ENCODE results near the gene MED12L. TPM values are rescaled to one million over a fixed set of nuclear protein-coding genes. Genes with fewer than 3 reads are reported as not detected.

Gene MED12L
- total RNA-seq, 2 donors from 2014 or later, result 15.5 to 28.9 TPM

- H3K36me3 Mint-ChIP-seq (ENCODE audit: low read depth), result peaks cover 23% of the 10 kb centered on the region
- DNase-seq, result no peak
- H3K27me3 Mint-ChIP-seq (ENCODE audit: insufficient read depth), result no peaks in the 10 kb centered on the region
- peaks cover 2% of the 10 kb centered on the region for H3K4me1 Mint-ChIP-seq
- Histone ChIP-seq H3K27ac (ENCODE audit: low read depth, low read length) (no peak overlapping the region), H3K9me3 (ENCODE audit: control insufficient read depth, low read length) (no peaks in the 10 kb centered on the region), H3K36me3 (ENCODE audit: control insufficient read depth, insufficient read depth, low read length) (no peaks in the 10 kb centered on the region), H3K4me1 (ENCODE audit: control insufficient read depth, insufficient read depth, low read length) (no peaks in the 10 kb centered on the region), H3K27me3 (ENCODE audit: control insufficient read depth, insufficient read depth, low read length, poor library complexity, severe bottlenecking) (no peaks in the 10 kb centered on the region), H3K9ac (ENCODE audit: extremely low read depth, low read length, poor library complexity, severe bottlenecking) (no peak overlapping the region), H3K4me3 (ENCODE audit: low read length) (no peak overlapping the region)
- no peak overlapping the region for H3K4me3 Mint-ChIP-seq
- H3K27ac Mint-ChIP-seq, result no peak overlapping the region
- 75 to 92% methylated on average over 2 to 3 of the region's 3 CpGs for WGBS, 2 experiments (ENCODE audit: insufficient coverage in 1 of 2, insufficient read length in 1 of 2)
- H3K9me3 Mint-ChIP-seq, result peaks cover 16% of the 10 kb centered on the region
- no peak for TF ChIP-seq CTCF (conservative IDR thresholded peaks at IDR 0.05)
Observed at GRCh38 chr3:151133175-151133574, 47.7 kb downstream of the MED12L start.

- 90 to 93% methylated on average over 6 to 8 of the region's 8 CpGs for WGBS, 2 experiments (ENCODE audit: insufficient coverage in 1 of 2, insufficient read length in 1 of 2)
- no peaks in the 10 kb centered on the region for H3K36me3 ChIP-seq (ENCODE audit: control insufficient read depth, insufficient read depth, low read length)
- H3K4me1 ChIP-seq (ENCODE audit: control insufficient read depth, insufficient read depth, low read length), result no peaks in the 10 kb centered on the region
- peaks cover 20% of the 10 kb centered on the region for H3K9me3 Mint-ChIP-seq
- DNase-seq, result no peak
- H3K4me1 Mint-ChIP-seq, result peaks cover 2% of the 10 kb centered on the region
- no peak overlapping the region for H3K27ac Mint-ChIP-seq
- H3K4me3 ChIP-seq (ENCODE audit: low read length), result no peak overlapping the region
- H3K27me3 ChIP-seq (ENCODE audit: control insufficient read depth, insufficient read depth, low read length, poor library complexity, severe bottlenecking), result no peaks in the 10 kb centered on the region
- TF ChIP-seq CTCF (conservative IDR thresholded peaks at IDR 0.05), result no peak
- H3K27ac ChIP-seq (ENCODE audit: low read depth, low read length), result no peak overlapping the region
- no peak overlapping the region for H3K9ac ChIP-seq (ENCODE audit: extremely low read depth, low read length, poor library complexity, severe bottlenecking)
- no peaks in the 10 kb centered on the region for H3K27me3 Mint-ChIP-seq (ENCODE audit: insufficient read depth)
- H3K4me3 Mint-ChIP-seq, result no peak overlapping the region
- peaks cover 6% of the 10 kb centered on the region for H3K9me3 ChIP-seq (ENCODE audit: control insufficient read depth, low read length)
- peaks cover 29% of the 10 kb centered on the region for H3K36me3 Mint-ChIP-seq (ENCODE audit: low read depth)
Observed at GRCh38 chr3:151133917-151134450, 48.5 kb downstream of the MED12L start.

GRCh38 chr3:151135541-151136337 lies 50.3 kb downstream of the MED12L start:
- Mint-ChIP-seq H3K27ac (no peak overlapping the region), H3K9me3 (peaks cover 24% of the 10 kb centered on the region), H3K4me3 (no peak overlapping the region), H3K36me3 (ENCODE audit: low read depth) (peaks cover 32% of the 10 kb centered on the region), H3K27me3 (ENCODE audit: insufficient read depth) (no peaks in the 10 kb centered on the region), H3K4me1 (peaks cover 2% of the 10 kb centered on the region)
- whole genome bisulfite sequencing, 2 experiments (ENCODE audit: insufficient coverage in 1 of 2, insufficient read length in 1 of 2), result 91 to 100% methylated on average over 2 to 5 of the region's 5 CpGs
- no peak for DNase-seq
- no peaks in the 10 kb centered on the region for H3K27me3 ChIP-seq (ENCODE audit: control insufficient read depth, insufficient read depth, low read length, poor library complexity, severe bottlenecking)
- no peak overlapping the region for H3K27ac ChIP-seq (ENCODE audit: low read depth, low read length)
- no peak for TF ChIP-seq CTCF (conservative IDR thresholded peaks at IDR 0.05)
- H3K4me3 ChIP-seq (ENCODE audit: low read length), result no peak overlapping the region
- H3K36me3 ChIP-seq (ENCODE audit: control insufficient read depth, insufficient read depth, low read length), result no peaks in the 10 kb centered on the region
- H3K4me1 ChIP-seq (ENCODE audit: control insufficient read depth, insufficient read depth, low read length), result no peaks in the 10 kb centered on the region
- peaks cover 8% of the 10 kb centered on the region for H3K9me3 ChIP-seq (ENCODE audit: control insufficient read depth, low read length)
- no peak overlapping the region for H3K9ac ChIP-seq (ENCODE audit: extremely low read depth, low read length, poor library complexity, severe bottlenecking)
